Panc1 (cell line): ENCODE results near the gene SPATA7. TPM values are rescaled to one million over a fixed set of nuclear protein-coding genes. Genes with fewer than 3 reads are reported as not detected.
A peak's percentile ranks its signal among the peaks of the same experiment; 100 is the strongest.

ENCODE experiments used
- ATAC-seq: fragments of 200-7000 bp; cut with Tn5 transposase; 2 replicates; pipeline ENCODE4 v1.9.1; 2020; ENCODE audit warnings: mild to moderate bottlenecking, moderate library complexity
- Bru-seq: library from RNA; stranded (reverse); fragments of 400-500 nt; gene quantifications from one replicate; lab custom pipeline; 2021; lab: Mats Ljungman, UMichigan
- BruChase-seq, 2 experiments: library from RNA; stranded (reverse); fragments of 400-500 nt; gene quantifications; one replicate each; lab custom pipeline; 2021; lab: Mats Ljungman, UMichigan
- BruUV-seq: library from RNA; stranded (reverse); fragments of 400-500 nt; replicated peaks from 2 replicates; lab custom pipeline; 2021; lab: Mats Ljungman, UMichigan
- CTCF ChIA-PET: fragments of 300-600 bp; sonication (Branson Sonifier 250); formaldehyde crosslinking; loops from one replicate; lab custom pipeline; 2022; ENCODE audit warnings: antibody characterized with exemption; lab: Charles Lee
- POLR2A ChIA-PET: fragments of 300-600 bp; sonication (Branson Sonifier 250); formaldehyde crosslinking; loops from one replicate; lab custom pipeline; 2022; ENCODE audit warnings: antibody characterized with exemption; lab: Charles Lee
- DNase-seq: peaks from one replicate; pipeline ENCODE4 v3.0.0-alpha.2; 2010; ENCODE audit warnings: low read depth, low spot score
- H3K27ac ChIP-seq: 2 replicates; pipeline ENCODE4 v1.5.1; 2011; ENCODE audit warnings: mild to moderate bottlenecking, low read length, inconsistent platforms
- H3K27me3 ChIP-seq: fragments of 200-500 bp; sonication (Bioruptor generic); 2 replicates; pipeline ENCODE4 v1.6.0; 2014; ENCODE audit warnings: low read length, inconsistent platforms; ENCODE audit not compliant: control insufficient read depth, insufficient read depth
- H3K36me3 ChIP-seq: fragments of 200-500 bp; sonication (Bioruptor generic); 2 replicates; pipeline ENCODE4 v1.5.1; 2014; ENCODE audit warnings: inconsistent platforms, mild to moderate bottlenecking, low read length, moderate library complexity; ENCODE audit not compliant: control insufficient read depth, insufficient read depth
- H3K4me1 ChIP-seq: 2 replicates; pipeline ENCODE4 v1.5.1; 2011; ENCODE audit warnings: inconsistent platforms, mild to moderate bottlenecking, low read length, moderate library complexity; ENCODE audit not compliant: control insufficient read depth, insufficient read depth
- H3K4me3 ChIP-seq, 2 experiments: 2 replicates each; pipeline ENCODE4 v1.5.1; 2011 to 2012; ENCODE audit warnings: low read depth in 2 of 2, low read length in 2 of 2, mild to moderate bottlenecking in 2 of 2, inconsistent platforms in 1 of 2, moderate library complexity in 1 of 2
- H3K9me3 ChIP-seq: fragments of 200-500 bp; sonication (Bioruptor generic); 2 replicates; pipeline ENCODE4 v1.5.1; 2014; ENCODE audit warnings: low read depth, mild to moderate bottlenecking, inconsistent platforms, low read length, moderate library complexity; ENCODE audit not compliant: control insufficient read depth, insufficient read depth
- CTCF ChIP-seq: fragments of 450-650 bp; IDR thresholded peaks from 2 replicates; pipeline ENCODE4 v1.5.1; 2017; ENCODE audit warnings: mild to moderate bottlenecking
- POLR2AphosphoS5 ChIP-seq: IDR thresholded peaks from 2 replicates; pipeline ENCODE4 v1.6.1; 2012; ENCODE audit warnings: mild to moderate bottlenecking, low read depth, low read length, moderate library complexity
- REST ChIP-seq, 2 experiments: IDR thresholded peaks; 2 replicates each; pipeline ENCODE4 v1.6.1; 2011 to 2012; ENCODE audit warnings: low read depth in 2 of 2, control low read depth in 1 of 2, low read length in 1 of 2, mild to moderate bottlenecking in 1 of 2, moderate library complexity in 1 of 2; ENCODE audit not compliant: insufficient read depth in 1 of 2
- SIN3A ChIP-seq: IDR thresholded peaks from 2 replicates; pipeline ENCODE4 v1.6.1; 2012; ENCODE audit warnings: low read depth, mild to moderate bottlenecking, low read length, moderate library complexity, borderline replicate concordance; ENCODE audit not compliant: insufficient read depth
- TCF7L2 ChIP-seq: IDR thresholded peaks from 2 replicates; pipeline ENCODE4 v1.6.1; 2011; ENCODE audit warnings: mild to moderate bottlenecking, low read depth, low read length, inconsistent platforms
- in situ Hi-C: cut with HindIII; loops from 2 replicates; pipeline ENCODE4 v1.10.0; 2016; ENCODE audit warnings: low sequenced_read_pairs, low pct_unique_long_range_greater_than_20kb
- intact Hi-C: fragments of 100-400 bp; cut with micrococcal nuclease; formaldehyde crosslinking; loops from one replicate; pipeline ENCODE4 v1.10.0; 2022; ENCODE audit not compliant: unreplicated experiment
- long read RNA-seq: library from polyadenylated mRNA; unstranded; transcript quantifications from one replicate; pipeline ENCODE4 v2.0.0, GENCODE V29; 2021; ENCODE audit not compliant: unreplicated experiment
- polyA plus RNA-seq: library from polyadenylated mRNA; unstranded; fragments of >200 nt; gene quantifications from one replicate; pipeline ENCODE4 v1.2.1, GENCODE V29; 2012; ENCODE audit warnings: missing spikeins; ENCODE audit not compliant: insufficient read length
- total RNA-seq: library from RNA; stranded (reverse); gene quantifications from one replicate; pipeline ENCODE4 v1.2.1, GENCODE V29; 2021; ENCODE audit not compliant: unreplicated experiment

Gene SPATA7
- total RNA-seq = 4.0 TPM
- polyA plus RNA-seq = 1.9 TPM
- percentile 49 among the genes with signal in this experiment for Bru-seq, nascent RNA
- BruChase-seq, experiment 1, labeled RNA remaining after a 2-hour chase = percentile 43 among the genes with signal in this experiment
- percentile 32 among the genes with signal in this experiment for BruChase-seq, experiment 2, labeled RNA remaining after a 6-hour chase
- long read RNA-seq = 0 reads

- CTCF ChIA-PET = no interaction called here
Observed at GRCh38 chr14:88385212-88386101, at the start of gene SPATA7. SPATA7 (plus strand) TSS chr14:88385657; CDS start chr14:88385819, 162 bp downstream.

GRCh38 chr14:88340357-88340756, 45.1 kb upstream of the SPATA7 start:
- ATAC-seq = no peak
- Histone ChIP-seq H3K9me3 (no peaks in the 10 kb centered on the region), H3K4me1 (no peaks in the 10 kb centered on the region), H3K4me3 (no peak overlapping the region), H3K27me3 (no peaks in the 10 kb centered on the region; the same call in 1 of the 2 replicates), H3K27ac (no peak overlapping the region), H3K36me3 (no peaks in the 10 kb centered on the region)
- ChIA-PET POLR2A (no interaction called here), CTCF (no interaction called here)
- no TSS peak for BruUV-seq
- DNase-seq = no peak
- in situ Hi-C loops = no loop called here
- TF ChIP-seq REST (IDR thresholded peaks at IDR 0.05; ENCODE audit: insufficient read depth in 1 of 2, low read depth in 2 of 2, low read length in 1 of 2) = no peak
- no peak for TF ChIP-seq SIN3A
- no peak for TF ChIP-seq POLR2AphosphoS5
- TF ChIP-seq TCF7L2 = no peak
- TF ChIP-seq CTCF = no peak
- intact Hi-C loops = no loop called here

More at GRCh38 chr14:88385212-88386101, at the start of gene SPATA7:
- BruUV-seq = no TSS peak
- Histone ChIP-seq H3K4me1 (peaks cover 3% of the 10 kb centered on the region; the same call in 1 of the 2 replicates), H3K4me3 (peak within 1 kb of the TSS; percentile 87 to 94), H3K9me3 (no peaks in the 10 kb centered on the region), H3K27ac (peak within 1 kb of the TSS; percentile 67), H3K36me3 (no peaks in the 10 kb centered on the region), H3K27me3 (no peaks in the 10 kb centered on the region)
- ATAC-seq (peak; percentile 100), DNase-seq (peak; percentile 24)
- in situ Hi-C loops = no loop called here
- POLR2A ChIA-PET = no interaction called here
- no peak for TF ChIP-seq CTCF
- TF ChIP-seq POLR2AphosphoS5 = peak; percentile 48; the same call in 1 of the 2 replicates
- TF ChIP-seq SIN3A = 0 out of 2 replicates have a peak, but pooled peaks have one; percentile 30
- no peak for TF ChIP-seq TCF7L2
- intact Hi-C loops = no loop called here
